Cerebellar nuclear complex (tissue), 1 donor: ENCODE measurements around the gene ALDH4A1.

Experiments used
- DNase-seq, 2 experiments: peaks; one replicate each; lab custom pipeline; 2025; lab: John Stamatoyannopoulos, UW

The ALDH4A1 gene

GRCh38 chr1:18902523-18903290 lies at the start of gene ALDH4A1:
Gene ALDH4A1, minus strand, starts transcription at chr1:18902555. Its CDS starts 32 bp downstream, at chr1:18902523.
- peak; percentile 96 to 98 for DNase-seq

- DNase-seq: no peak
Measured at GRCh38 chr1:18951818-18952391, 49.5 kb upstream of the ALDH4A1 start.

GRCh38 chr1:18951416-18951815 lies 49.1 kb upstream of the ALDH4A1 start:
- no peak for DNase-seq

- DNase-seq: no peak
Measured at GRCh38 chr1:18950401-18951026, 48.2 kb upstream of the ALDH4A1 start.

GRCh38 chr1:18949686-18950400 lies 47.5 kb upstream of the ALDH4A1 start:
- peak in 1 of 2 experiments; percentile 30 for DNase-seq

- peak in 1 of 2 experiments; percentile 41 for DNase-seq
Measured at GRCh38 chr1:18948913-18949685, 46.7 kb upstream of the ALDH4A1 start.

GRCh38 chr1:18948048-18948912 lies 45.9 kb upstream of the ALDH4A1 start:
- no peak for DNase-seq

- DNase-seq: no peak
Measured at GRCh38 chr1:18947570-18947969, 45.2 kb upstream of the ALDH4A1 start.

GRCh38 chr1:18946550-18947381 lies 44.4 kb upstream of the ALDH4A1 start:
- no peak for DNase-seq

GRCh38 chr1:18945401-18945849 lies 43.1 kb upstream of the ALDH4A1 start:
- no peak for DNase-seq

- DNase-seq: no peak
Measured at GRCh38 chr1:18944810-18945209, 42.5 kb upstream of the ALDH4A1 start.

GRCh38 chr1:18943914-18944572 lies 41.7 kb upstream of the ALDH4A1 start:
- no peak for DNase-seq

GRCh38 chr1:18943162-18943561 lies 40.8 kb upstream of the ALDH4A1 start:
- DNase-seq: no peak

- DNase-seq: no peak
Measured at GRCh38 chr1:18942340-18942739, 40.0 kb upstream of the ALDH4A1 start.

GRCh38 chr1:18941221-18942141 lies 39.1 kb upstream of the ALDH4A1 start:
- no peak for DNase-seq

- DNase-seq: no peak
Measured at GRCh38 chr1:18940303-18941020, 38.1 kb upstream of the ALDH4A1 start.
